HUES48 (cell line): ENCODE measurements around the gene TOMM70.

Source experiments
- H3K27ac ChIP-seq: one replicate; pipeline ENCODE4 v1.7.0; 2013; ENCODE audit warnings: low read depth, low read length, inconsistent platforms
- H3K27me3 ChIP-seq: 2 replicates; pipeline ENCODE4 v1.6.1; 2013; ENCODE audit warnings: mild to moderate bottlenecking, low read length; ENCODE audit not compliant: control insufficient read depth, insufficient read depth
- H3K36me3 ChIP-seq: 2 replicates; pipeline ENCODE4 v1.6.1; 2013; ENCODE audit warnings: low read length; ENCODE audit not compliant: control insufficient read depth, insufficient read depth
- H3K4me1 ChIP-seq: 2 replicates; pipeline ENCODE4 v1.6.1; 2013; ENCODE audit warnings: mild to moderate bottlenecking, low read length; ENCODE audit not compliant: control insufficient read depth, insufficient read depth
- H3K4me3 ChIP-seq: 2 replicates; pipeline ENCODE4 v1.5.1; 2013; ENCODE audit warnings: mild to moderate bottlenecking, low read depth, low read length
- H3K9ac ChIP-seq: 2 replicates; pipeline ENCODE4 v1.6.1; 2013; ENCODE audit warnings: mild to moderate bottlenecking, low read depth, low read length, moderate library complexity
- H3K9me3 ChIP-seq: 2 replicates; pipeline ENCODE4 v1.6.1; 2013; ENCODE audit warnings: low read length; ENCODE audit not compliant: control insufficient read depth, insufficient read depth

TOMM70 gene

DNA sequence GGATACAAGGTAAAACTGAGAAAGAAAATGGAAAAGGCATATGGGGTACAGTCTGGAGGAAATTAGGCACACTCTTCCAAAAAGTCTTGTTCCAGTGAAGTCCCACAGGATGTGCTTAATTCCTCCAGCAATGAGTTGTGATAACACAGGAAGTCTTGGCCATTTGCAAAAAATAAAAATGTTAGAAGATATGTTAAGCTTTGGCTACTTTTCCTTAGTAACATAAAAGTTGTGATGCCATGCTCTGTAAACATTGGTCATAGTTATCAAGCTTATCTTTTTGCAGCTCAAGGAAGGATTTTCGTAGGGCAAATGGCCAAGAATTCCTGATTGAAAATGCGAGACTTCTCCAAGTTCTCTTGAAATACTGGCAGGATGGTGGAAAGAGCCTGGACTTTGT, 26.8 kb upstream of the TOMM70 start:
- Histone ChIP-seq H3K27ac (no peak overlapping the region), H3K9ac (no peak overlapping the region), H3K9me3 (no peaks in the 10 kb centered on the region), H3K4me3 (no peak overlapping the region), H3K27me3 (no peaks in the 10 kb centered on the region), H3K4me1 (no peaks in the 10 kb centered on the region), H3K36me3 (no peaks in the 10 kb centered on the region)

DNA sequence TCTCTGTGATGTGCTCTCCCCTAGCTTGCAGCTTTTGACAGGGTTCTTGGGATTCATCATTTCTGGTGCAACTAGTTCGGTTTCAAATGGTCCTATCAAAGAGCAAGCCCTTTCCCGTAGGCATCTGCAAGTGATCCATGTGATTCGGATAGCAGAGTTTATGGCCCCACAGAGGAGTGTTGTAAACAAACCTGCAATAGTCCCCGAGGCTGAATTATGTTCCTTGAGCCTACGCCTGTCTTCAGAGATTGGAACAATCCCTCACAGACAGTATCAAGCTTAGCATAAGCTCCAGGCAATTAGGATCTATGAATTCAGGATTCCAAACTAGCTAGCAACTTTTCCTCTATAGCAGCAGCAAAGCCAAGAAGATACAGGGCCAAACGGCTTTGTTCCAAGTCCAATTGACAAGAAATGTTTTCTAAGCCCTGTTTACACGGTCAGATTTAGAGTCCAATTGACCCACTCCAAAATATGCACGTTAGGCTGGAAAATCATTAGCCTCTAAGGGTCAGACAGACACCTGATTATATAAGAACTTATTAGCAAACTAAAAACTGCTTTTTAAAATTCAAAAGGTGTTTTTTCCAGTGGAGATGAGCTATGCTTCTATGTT, 25.3 kb upstream of the TOMM70 start:
- no peaks in the 10 kb centered on the region for H3K9me3 ChIP-seq
- H3K27ac ChIP-seq = no peak overlapping the region
- no peaks in the 10 kb centered on the region for H3K36me3 ChIP-seq
- H3K4me3 ChIP-seq = no peak overlapping the region
- H3K27me3 ChIP-seq = no peaks in the 10 kb centered on the region
- H3K4me1 ChIP-seq = no peaks in the 10 kb centered on the region
- no peak overlapping the region for H3K9ac ChIP-seq

DNA sequence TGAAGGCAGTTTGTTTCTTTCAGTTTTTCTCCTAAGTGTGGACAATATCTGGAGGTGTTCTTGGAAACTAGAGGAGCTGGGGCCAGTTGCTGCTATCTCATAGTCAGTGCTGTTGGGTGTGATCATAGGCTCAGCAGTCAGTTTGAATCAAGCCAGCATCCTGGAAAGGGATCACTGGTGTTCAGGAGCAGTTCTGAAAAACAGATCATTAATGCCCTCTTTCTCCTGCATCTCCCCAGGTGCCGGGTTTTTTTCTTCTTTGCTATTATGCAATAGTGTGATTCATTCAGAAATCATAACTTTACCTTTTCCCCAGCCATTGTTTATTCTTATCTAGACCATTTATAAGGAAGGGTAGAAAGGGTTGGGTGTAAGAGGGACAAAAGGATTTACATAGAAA, 24.4 kb upstream of the TOMM70 start:
- Histone ChIP-seq H3K9me3 (no peaks in the 10 kb centered on the region), H3K27me3 (no peaks in the 10 kb centered on the region), H3K4me1 (no peaks in the 10 kb centered on the region), H3K4me3 (no peak overlapping the region), H3K27ac (no peak overlapping the region), H3K9ac (no peak overlapping the region), H3K36me3 (no peaks in the 10 kb centered on the region)

DNA sequence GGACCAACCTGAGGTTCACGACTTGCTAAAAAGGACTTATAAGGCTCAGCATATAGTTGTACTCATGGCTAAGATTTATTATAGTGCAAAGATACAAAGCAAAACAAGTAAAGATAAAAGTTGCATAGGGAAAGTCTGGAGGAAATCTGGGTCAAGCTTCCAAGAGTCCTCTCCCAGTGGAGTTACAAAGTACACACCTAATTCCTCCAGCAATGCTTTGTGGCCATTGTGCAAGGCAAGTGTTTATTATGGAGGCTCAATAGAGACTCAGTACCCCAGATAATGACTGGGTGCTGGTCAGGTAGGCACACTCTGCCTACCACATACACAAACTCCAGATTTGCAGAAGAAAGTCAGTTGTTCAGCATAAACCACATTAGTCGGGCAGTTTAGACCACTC, 23.4 kb upstream of the TOMM70 start:
- H3K9ac ChIP-seq = no peak overlapping the region
- H3K27ac ChIP-seq = no peak overlapping the region

DNA sequence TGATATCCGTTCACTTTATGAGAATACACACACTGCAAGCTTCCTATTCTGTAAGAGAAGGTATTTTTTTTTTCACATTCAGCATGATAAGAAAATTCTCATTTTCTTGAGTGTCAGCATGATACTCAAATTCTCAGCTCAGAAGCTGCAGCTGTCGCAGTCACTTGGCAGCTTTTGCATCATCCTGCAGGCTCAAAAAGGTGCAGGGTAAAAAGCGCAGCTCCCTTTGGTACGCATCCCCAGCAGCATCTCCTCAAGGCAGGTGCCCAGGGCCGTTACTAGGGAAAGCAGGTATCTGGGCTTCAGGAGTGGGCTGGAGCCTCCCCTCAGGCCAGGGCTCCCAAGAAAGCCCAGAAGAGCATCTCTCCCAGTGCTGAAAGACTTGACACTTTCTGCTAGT, 22.7 kb upstream of the TOMM70 start:
- Histone ChIP-seq H3K4me3 (no peak overlapping the region), H3K27me3 (no peaks in the 10 kb centered on the region), H3K9ac (no peak overlapping the region), H3K27ac (no peak overlapping the region), H3K9me3 (no peaks in the 10 kb centered on the region), H3K4me1 (no peaks in the 10 kb centered on the region), H3K36me3 (no peaks in the 10 kb centered on the region)

More for the DNA sequence above, 23.4 kb upstream of the TOMM70 start:
- Histone ChIP-seq H3K27me3 (no peaks in the 10 kb centered on the region), H3K9me3 (no peaks in the 10 kb centered on the region), H3K4me1 (no peaks in the 10 kb centered on the region), H3K36me3 (no peaks in the 10 kb centered on the region), H3K4me3 (no peak overlapping the region)

DNA sequence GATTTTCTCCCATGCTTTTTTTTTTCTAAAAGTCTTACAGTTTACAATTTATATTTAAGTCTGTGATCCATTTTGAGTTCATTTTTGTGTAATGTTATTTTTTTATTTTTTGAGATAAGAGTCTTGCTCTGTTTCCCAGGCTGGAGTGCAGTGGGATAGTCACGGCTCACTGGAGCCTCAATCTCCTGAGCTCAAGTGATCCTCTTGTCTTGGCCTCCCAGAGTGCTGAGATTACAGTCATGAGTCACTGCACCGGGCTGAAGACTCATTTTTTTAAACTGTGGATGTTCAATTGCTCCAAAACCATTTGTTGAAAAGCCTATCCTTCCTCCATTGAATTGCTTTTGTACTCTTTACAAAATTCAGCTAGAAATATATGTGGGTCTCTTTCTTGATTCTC, 20.0 kb upstream of the TOMM70 start:
- H3K27ac ChIP-seq = no peak overlapping the region
- no peak overlapping the region for H3K4me3 ChIP-seq
- H3K4me1 ChIP-seq = peaks cover 5% of the 10 kb centered on the region; the same call in 1 of the 2 replicates
- H3K36me3 ChIP-seq = no peaks in the 10 kb centered on the region
- H3K9me3 ChIP-seq = no peaks in the 10 kb centered on the region
- H3K9ac ChIP-seq = no peak overlapping the region
- H3K27me3 ChIP-seq = no peaks in the 10 kb centered on the region

DNA sequence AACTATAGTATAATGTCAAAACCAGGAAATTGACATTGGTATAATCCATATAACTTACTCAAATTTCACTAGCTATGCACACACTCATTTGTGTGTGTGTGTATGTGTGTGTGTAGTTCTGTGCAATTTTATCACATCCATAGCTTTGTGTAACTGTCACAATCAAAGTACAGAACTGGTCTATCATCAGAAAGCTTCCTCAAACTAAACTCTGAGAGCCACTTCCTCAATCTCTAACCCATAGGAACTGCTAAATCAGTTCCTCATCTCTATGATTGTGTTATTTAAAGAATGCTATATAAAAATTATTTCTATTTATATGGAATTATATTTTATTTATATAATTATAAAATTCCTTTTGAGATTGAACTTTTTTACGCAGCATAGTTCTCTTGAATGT, 18.5 kb upstream of the TOMM70 start:
- H3K4me3 ChIP-seq = no peak overlapping the region
- H3K4me1 ChIP-seq = peaks cover 20% of the 10 kb centered on the region
- H3K9me3 ChIP-seq = no peaks in the 10 kb centered on the region
- H3K27ac ChIP-seq = no peak overlapping the region
- H3K27me3 ChIP-seq = no peaks in the 10 kb centered on the region
- no peaks in the 10 kb centered on the region for H3K36me3 ChIP-seq
- no peak overlapping the region for H3K9ac ChIP-seq

DNA sequence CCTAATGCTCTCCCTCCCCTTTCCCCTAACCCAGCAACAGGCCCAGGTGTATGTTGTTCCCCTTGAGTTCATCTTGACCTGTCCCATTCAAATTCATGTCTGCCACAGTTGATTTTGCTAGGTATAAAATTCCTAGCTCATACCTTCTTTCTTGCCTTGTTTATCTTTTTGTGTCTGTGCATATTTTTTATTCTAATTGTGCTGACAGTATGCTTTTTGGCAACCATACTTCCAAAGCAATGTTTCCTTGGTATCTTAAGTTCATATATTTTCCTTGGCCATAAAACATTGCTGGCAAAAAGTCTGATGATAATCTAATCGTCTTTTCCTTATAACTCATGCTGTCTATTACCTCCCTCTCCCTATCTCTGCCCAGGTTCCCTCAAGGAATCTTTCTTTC, 16.0 kb upstream of the TOMM70 start:
- Histone ChIP-seq H3K27ac (no peak overlapping the region), H3K4me3 (no peak overlapping the region), H3K9me3 (no peaks in the 10 kb centered on the region), H3K4me1 (peaks cover 33% of the 10 kb centered on the region), H3K36me3 (no peaks in the 10 kb centered on the region), H3K27me3 (no peaks in the 10 kb centered on the region), H3K9ac (no peak overlapping the region)

DNA sequence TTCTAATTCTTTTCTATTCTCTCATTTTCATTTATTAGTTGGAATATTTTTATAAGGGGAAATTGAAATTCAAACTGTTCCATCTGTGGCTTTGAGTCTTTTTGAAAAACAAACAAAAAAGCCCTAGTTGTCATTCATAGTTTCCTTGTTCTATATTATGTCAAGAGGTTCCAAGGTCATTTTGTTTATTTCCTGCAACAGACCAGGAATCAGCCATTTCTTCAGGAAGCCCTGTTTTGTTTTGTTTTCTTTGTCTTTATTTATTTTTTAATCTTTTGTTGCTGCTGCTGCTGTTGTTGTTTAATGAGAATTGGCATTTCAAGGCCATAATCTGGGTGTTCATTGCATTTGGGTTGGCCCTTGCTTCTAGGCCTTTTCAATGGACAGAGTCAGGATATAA, 15.3 kb upstream of the TOMM70 start:
- H3K27me3 ChIP-seq = no peaks in the 10 kb centered on the region
- H3K4me3 ChIP-seq = no peak overlapping the region
- H3K27ac ChIP-seq = no peak overlapping the region
- H3K9ac ChIP-seq = no peak overlapping the region
- H3K36me3 ChIP-seq = peaks cover 3% of the 10 kb centered on the region; the same call in 1 of the 2 replicates
- H3K4me1 ChIP-seq = peaks cover 33% of the 10 kb centered on the region
- no peaks in the 10 kb centered on the region for H3K9me3 ChIP-seq

DNA sequence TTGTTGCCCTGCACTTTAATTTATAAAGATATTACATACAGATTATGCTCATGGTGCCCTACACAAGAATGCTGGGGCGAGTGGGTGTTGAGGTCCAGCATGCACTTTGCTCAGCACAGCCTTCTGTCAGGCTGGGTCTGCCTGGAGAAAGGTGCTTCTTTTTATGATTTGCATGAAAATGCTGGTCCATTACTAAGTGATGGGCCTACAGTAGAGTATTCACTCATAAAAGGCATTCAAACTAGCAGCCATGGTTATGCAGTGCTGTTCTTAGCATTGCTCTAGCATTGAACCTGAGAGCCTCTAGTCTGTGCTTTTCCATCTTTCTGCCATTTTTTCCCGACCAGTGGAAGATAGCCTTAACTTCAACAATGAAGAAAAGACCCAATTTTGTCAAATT, 12.7 kb upstream of the TOMM70 start:
- Histone ChIP-seq H3K27me3 (no peaks in the 10 kb centered on the region), H3K9ac (no peak overlapping the region), H3K27ac (no peak overlapping the region), H3K9me3 (no peaks in the 10 kb centered on the region), H3K36me3 (peaks cover 6% of the 10 kb centered on the region; the same call in 1 of the 2 replicates), H3K4me3 (no peak overlapping the region), H3K4me1 (peaks cover 33% of the 10 kb centered on the region)

DNA sequence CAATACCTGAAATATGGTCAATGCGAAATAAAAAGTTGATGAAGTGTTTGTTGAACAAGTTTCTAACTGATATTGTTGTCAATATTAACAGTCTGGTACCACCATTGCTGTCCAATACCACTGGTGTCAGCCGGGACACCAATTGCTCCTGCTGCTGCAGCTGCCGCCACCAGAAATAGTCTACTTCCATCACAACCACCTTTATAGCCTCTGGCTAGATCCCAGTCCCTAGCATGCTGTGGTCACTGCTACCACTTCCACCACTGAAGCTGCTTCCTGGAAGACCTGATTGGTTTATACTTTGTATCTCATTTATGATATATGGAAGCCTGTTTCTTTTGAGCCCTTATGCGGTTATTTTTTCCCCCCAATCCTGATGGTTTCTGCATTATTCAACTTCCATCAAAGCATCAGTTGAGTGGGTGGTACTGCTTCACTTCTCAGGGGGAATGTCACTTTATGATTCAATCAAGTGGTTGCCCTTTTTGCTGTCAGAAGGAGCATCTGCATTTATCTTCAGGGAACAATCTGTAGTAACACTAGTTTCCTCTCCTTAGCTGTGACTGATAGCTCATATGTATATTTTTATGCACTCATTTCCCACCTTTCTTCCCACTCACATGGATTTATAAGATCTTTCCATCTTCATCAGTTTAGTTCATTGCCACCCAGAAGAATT, 12.2 kb upstream of the TOMM70 start:
- Histone ChIP-seq H3K4me3 (no peak overlapping the region), H3K9me3 (no peaks in the 10 kb centered on the region), H3K9ac (no peak overlapping the region), H3K4me1 (peaks cover 37% of the 10 kb centered on the region), H3K27ac (no peak overlapping the region), H3K36me3 (peaks cover 6% of the 10 kb centered on the region; the same call in 1 of the 2 replicates), H3K27me3 (no peaks in the 10 kb centered on the region)
